Measurements from ENCODE around the gene ANAPC16.

ANAPC16 gene

DNA sequence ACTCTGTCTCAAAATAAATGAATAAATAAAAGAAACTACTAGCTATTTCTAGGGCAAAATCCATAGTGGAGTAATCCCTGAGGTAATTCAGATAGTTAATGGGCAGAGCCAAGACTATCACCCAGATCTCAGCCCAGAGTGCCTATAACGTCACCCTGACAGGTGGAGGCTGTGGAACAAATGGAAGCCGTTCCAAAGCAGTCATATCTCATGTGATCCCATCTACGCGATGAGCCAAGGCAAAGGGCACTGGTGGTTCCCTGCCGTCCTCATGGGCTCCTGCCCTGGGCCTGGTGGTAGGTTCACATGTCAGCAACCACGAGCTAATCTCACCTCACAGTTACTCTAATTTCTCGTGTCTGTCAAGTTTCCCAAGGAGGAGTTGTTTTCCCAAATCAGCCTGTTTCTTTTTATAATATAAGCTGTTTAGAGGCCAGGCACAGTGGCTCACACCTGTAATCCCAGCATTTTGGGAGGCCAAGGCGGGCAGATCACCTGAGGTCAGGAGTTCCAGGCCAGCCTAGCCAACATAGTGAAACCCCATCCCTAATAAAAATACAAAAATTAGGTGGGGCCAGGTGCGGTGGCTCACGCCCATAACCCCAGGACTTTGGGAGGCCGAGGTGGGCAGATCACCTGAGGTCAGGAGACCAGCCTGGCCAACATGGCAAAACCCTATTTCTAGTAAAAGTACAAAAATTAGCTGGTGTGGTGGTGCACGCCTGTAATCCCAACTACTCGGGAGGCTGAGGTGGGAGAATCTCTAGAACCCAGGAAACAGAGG lies 22.8 kb downstream of the ANAPC16 start:
- no peak for DNase-seq (ENCODE audit: low spot score)

DNA sequence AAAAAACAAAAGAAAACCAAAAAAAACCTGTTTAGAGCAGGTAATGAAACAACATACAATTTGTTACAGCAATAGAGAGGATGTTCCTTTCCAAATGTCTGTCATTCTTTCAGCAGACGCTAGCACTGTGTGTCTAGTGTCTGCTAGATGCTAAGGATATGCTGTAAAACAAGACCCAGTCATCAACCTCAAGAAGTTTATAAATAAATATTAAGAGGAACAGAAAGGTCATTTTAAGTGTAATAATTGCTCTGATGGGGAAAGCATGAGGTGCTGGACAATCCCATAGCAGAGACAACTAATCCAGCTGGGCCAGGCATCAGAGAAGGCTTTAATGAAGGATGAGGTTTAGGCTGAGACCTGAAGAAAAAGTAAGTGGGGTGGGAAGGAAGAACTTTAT lies 23.6 kb downstream of the ANAPC16 start:
- TF ChIP-seq, protein P1, sequence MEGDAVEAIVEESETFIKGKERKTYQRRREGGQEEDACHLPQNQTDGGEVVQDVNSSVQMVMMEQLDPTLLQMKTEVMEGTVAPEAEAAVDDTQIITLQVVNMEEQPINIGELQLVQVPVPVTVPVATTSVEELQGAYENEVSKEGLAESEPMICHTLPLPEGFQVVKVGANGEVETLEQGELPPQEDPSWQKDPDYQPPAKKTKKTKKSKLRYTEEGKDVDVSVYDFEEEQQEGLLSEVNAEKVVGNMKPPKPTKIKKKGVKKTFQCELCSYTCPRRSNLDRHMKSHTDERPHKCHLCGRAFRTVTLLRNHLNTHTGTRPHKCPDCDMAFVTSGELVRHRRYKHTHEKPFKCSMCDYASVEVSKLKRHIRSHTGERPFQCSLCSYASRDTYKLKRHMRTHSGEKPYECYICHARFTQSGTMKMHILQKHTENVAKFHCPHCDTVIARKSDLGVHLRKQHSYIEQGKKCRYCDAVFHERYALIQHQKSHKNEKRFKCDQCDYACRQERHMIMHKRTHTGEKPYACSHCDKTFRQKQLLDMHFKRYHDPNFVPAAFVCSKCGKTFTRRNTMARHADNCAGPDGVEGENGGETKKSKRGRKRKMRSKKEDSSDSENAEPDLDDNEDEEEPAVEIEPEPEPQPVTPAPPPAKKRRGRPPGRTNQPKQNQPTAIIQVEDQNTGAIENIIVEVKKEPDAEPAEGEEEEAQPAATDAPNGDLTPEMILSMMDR (IDR thresholded peaks at IDR 0.05; ENCODE audit: extremely low read depth, missing control alignments), result no peak
- no peak for DNase-seq (ENCODE audit: low spot score)

More for the DNA sequence above, 22.8 kb downstream of the ANAPC16 start:
- TF ChIP-seq, protein P1 (IDR thresholded peaks at IDR 0.05; ENCODE audit: extremely low read depth, missing control alignments), result no peak

DNA sequence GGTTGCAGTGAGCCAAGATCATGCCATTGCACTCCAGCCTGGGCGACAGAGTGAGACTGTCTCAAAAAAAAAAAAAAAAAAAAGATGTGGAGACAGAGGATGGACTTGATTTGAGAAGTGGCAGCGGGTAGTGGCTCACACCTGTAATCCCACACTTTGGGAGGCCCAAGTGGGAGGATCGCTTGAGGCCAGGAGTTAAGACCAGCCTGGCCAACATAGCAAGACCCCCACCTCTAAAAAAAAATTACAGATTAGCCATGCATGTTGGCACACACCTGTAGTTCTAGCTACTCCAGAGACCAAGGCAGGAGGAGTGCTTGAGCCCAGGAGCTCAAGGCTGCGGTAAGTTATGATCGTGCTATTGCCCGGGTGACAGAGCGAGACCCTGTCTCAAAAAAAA lies 24.6 kb downstream of the ANAPC16 start:
- DNase-seq (ENCODE audit: low spot score), result no peak
- TF ChIP-seq, protein P1 (IDR thresholded peaks at IDR 0.05; ENCODE audit: extremely low read depth, missing control alignments), result no peak

DNA sequence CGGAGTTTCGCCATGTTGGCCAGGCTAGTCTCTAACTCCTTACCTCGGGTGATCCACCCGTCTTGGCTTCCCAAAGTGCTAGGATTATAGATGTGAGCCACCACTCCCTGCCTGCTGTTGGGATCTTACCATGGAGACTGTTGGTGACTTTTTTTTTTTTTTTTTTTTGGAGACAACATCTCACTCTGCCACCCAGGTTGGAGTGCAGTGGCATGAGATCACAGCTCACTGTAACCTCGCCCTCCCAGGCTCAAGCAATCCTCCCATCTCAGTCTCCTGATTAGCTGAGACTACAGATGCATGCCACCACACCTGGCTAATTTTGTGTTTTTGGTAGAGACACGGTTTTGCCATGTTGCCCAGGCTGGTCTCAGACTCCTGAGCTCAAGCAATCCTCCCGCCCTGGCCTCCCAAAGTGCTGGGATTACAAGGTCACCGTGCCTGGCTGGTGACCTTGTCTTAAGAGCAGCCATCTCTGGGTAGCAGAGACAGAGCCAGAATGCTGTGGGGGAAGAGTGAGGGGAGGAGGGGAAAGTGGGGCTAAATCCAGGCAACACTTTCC lies 26.0 kb downstream of the ANAPC16 start:
- TF ChIP-seq, protein P1 (IDR thresholded peaks at IDR 0.05; ENCODE audit: extremely low read depth, missing control alignments), result no peak
- no peak for DNase-seq (ENCODE audit: low spot score)

DNA sequence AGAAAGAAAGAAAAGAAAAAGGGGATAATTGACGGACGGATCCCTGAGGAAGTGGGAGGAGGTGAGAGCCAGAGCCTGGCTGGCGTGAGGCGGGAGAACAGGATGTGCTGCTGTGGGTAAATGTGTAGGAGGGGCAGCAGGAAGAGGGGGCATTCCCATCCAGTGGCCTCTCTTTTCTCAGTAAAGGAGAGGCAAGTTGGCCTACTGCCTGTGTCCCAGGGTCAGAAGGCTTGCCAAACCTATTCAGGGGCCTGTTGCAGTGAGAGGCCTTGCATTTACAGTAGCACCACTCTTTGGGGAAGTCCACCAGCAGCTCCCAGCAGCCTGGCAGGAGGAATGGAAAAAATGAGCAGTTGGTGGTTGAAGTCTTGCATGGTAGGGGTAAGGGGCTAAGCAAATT lies 26.9 kb downstream of the ANAPC16 start:
- TF ChIP-seq, protein P1 (IDR thresholded peaks at IDR 0.05; ENCODE audit: extremely low read depth, missing control alignments), result no peak

DNA sequence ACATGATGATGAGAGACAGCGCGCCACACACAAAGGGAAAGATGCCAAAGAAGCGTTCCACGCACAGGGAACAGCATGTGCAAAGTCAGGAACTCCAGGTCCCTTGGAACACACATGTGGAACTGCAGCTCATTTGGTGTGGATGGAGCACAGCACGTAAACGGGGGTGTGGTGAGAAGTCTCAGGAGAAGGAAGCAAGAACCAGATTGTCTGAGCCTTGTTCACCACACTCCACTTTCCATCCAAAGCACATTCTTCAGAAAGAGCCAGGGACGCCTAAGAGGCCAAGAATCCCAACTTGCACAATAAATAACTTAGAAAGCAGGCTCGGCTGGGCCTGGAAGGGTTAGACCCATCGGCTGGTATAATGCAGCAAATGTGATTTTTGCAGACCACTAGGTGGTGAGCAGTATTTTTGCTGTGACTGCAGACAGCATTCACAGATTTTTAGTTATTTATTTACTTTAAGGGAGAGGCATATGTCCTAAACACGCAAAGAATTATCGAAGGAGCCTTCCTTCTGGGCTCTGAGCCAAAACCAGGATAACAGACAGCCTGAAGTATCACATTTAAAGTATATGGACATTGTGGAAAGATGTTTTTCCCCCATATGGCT lies 28.1 kb downstream of the ANAPC16 start:
- DNase-seq (ENCODE audit: low spot score), result no peak
- TF ChIP-seq, protein P1 (IDR thresholded peaks at IDR 0.05; ENCODE audit: extremely low read depth, missing control alignments), result no peak

More for the DNA sequence above, 26.9 kb downstream of the ANAPC16 start:
- no peak for DNase-seq (ENCODE audit: low spot score)

DNA sequence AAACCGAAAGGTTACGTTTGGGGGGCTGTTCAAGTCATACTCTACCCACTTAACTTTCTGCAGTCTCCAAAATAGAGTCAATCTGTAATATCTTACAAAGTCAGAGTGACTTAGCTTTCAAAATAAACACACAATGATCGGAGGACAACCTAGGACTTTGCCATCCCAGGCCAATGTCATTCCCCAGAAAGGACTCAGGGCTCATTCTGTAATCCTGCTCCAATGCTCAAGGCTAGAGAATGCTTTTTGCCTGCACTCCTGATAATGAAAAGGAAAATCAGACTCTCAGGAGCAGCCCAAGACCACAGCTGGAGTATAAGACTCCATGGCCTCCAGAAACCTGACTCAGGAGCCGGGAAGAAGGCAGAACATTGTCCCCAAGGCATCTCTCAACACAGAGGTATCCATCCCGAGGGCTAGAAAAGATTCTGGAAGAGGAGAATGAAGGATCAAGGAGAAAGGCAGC lies 28.8 kb downstream of the ANAPC16 start:
- TF ChIP-seq, protein P1 (IDR thresholded peaks at IDR 0.05; ENCODE audit: extremely low read depth, missing control alignments), result no peak
- DNase-seq (ENCODE audit: low spot score), result no peak

Measured in GM20000 (cell line).